ENCODE results near the gene AMN. TPM values are rescaled to one million over a fixed set of nuclear protein-coding genes. Genes with fewer than 3 reads are reported as not detected.

Gene AMN
- total and polyA plus RNA-seq, 2 experiments from 2014 or later = not detected

GRCh38 chr14:102971836-102972606, 49.6 kb downstream of the AMN start:
- no peak for DNase-seq
- in situ Hi-C loops (cut with MboI) = no loop called here
- H3K36me3 ChIP-seq (ENCODE audit: low read depth) = peaks cover 76% of the 10 kb centered on the region
- no peak overlapping the region for H3K4me2 ChIP-seq (ENCODE audit: unreplicated experiment)
- no peaks in the 10 kb centered on the region for H3K9me3 ChIP-seq (ENCODE audit: low read depth)
- no peaks in the 10 kb centered on the region for H3K4me1 ChIP-seq (ENCODE audit: insufficient read depth)
- H3K4me3 ChIP-seq = no peak overlapping the region
- H3F3A ChIP-seq (ENCODE audit: insufficient read depth) = no peaks in the 10 kb centered on the region
- H3K79me2 ChIP-seq (ENCODE audit: insufficient read depth) = peaks cover 22% of the 10 kb centered on the region; the same call in 1 of the 2 replicates
- no peak overlapping the region for H3K9ac ChIP-seq
- no peaks in the 10 kb centered on the region for H3K9me2 ChIP-seq (ENCODE audit: insufficient read depth)
- H2AFZ ChIP-seq = no peak overlapping the region
- 95 to 96% methylated on average over 23 to 25 of the region's 25 CpGs for WGBS, 2 experiments (ENCODE audit: low coverage in 1 of 2, low lambda C conversion rate in 2 of 2, missing lambda C conversion rate in 2 of 2)
- no peaks in the 10 kb centered on the region for H4K20me1 ChIP-seq (ENCODE audit: insufficient read depth)
- no peak for TF ChIP-seq EZH2 (IDR thresholded peaks at IDR 0.05; ENCODE audit: insufficient read depth, poor library complexity, severe bottlenecking)
- TF ChIP-seq EZH2phosphoT487 (IDR thresholded peaks at IDR 0.05; ENCODE audit: insufficient read depth, low read depth) = no peak
- H3K27me3 ChIP-seq (replicated peaks; ENCODE audit: insufficient read depth) = no peaks in the 10 kb centered on the region
- no peak overlapping the region for H3K27ac ChIP-seq

GRCh38 chr14:102973706-102974285, 51.3 kb downstream of the AMN start:
- H3K9me2 ChIP-seq (ENCODE audit: insufficient read depth) = no peaks in the 10 kb centered on the region
- H4K20me1 ChIP-seq (ENCODE audit: insufficient read depth) = no peaks in the 10 kb centered on the region
- no peaks in the 10 kb centered on the region for H3K27me3 ChIP-seq (replicated peaks; ENCODE audit: insufficient read depth)
- no peak overlapping the region for H3K9ac ChIP-seq
- H2AFZ ChIP-seq = no peak overlapping the region
- peaks cover 3% of the 10 kb centered on the region; the same call in 1 of the 2 replicates for H3F3A ChIP-seq (ENCODE audit: insufficient read depth)
- H3K27ac ChIP-seq = no peak overlapping the region
- TF ChIP-seq EZH2 (IDR thresholded peaks at IDR 0.05; ENCODE audit: insufficient read depth, poor library complexity, severe bottlenecking) (no peak), EZH2phosphoT487 (IDR thresholded peaks at IDR 0.05; ENCODE audit: insufficient read depth, low read depth) (no peak)
- no peaks in the 10 kb centered on the region for H3K4me1 ChIP-seq (ENCODE audit: insufficient read depth)
- H3K4me3 ChIP-seq = no peak overlapping the region
- WGBS, 2 experiments (ENCODE audit: low coverage in 1 of 2, low lambda C conversion rate in 2 of 2, missing lambda C conversion rate in 2 of 2) = 78 to 85% methylated on average over 21 to 22 of the region's 22 CpGs
- in situ Hi-C loops (cut with MboI) = no loop called here
- no peak for DNase-seq
- H3K4me2 ChIP-seq (ENCODE audit: unreplicated experiment) = no peak overlapping the region
- peaks cover 76% of the 10 kb centered on the region for H3K36me3 ChIP-seq (ENCODE audit: low read depth)
- no peaks in the 10 kb centered on the region for H3K9me3 ChIP-seq (ENCODE audit: low read depth)
- peaks cover 35% of the 10 kb centered on the region for H3K79me2 ChIP-seq (ENCODE audit: insufficient read depth)

GRCh38 chr14:102975662-102976061, 53.2 kb downstream of the AMN start:
- no peak for DNase-seq
- Histone ChIP-seq H3K27ac (no peak overlapping the region), H3K79me2 (ENCODE audit: insufficient read depth) (peaks cover 44% of the 10 kb centered on the region), H3K4me3 (no peak overlapping the region), H2AFZ (no peak overlapping the region), H3K4me2 (ENCODE audit: unreplicated experiment) (no peak overlapping the region), H3K36me3 (ENCODE audit: low read depth) (peaks cover 80% of the 10 kb centered on the region), H3K27me3 (replicated peaks; ENCODE audit: insufficient read depth) (no peaks in the 10 kb centered on the region), H4K20me1 (ENCODE audit: insufficient read depth) (no peaks in the 10 kb centered on the region), H3F3A (ENCODE audit: insufficient read depth) (peaks cover 14% of the 10 kb centered on the region; the same call in 1 of the 2 replicates), H3K9ac (no peak overlapping the region), H3K4me1 (ENCODE audit: insufficient read depth) (no peaks in the 10 kb centered on the region), H3K9me3 (ENCODE audit: low read depth) (no peaks in the 10 kb centered on the region), H3K9me2 (ENCODE audit: insufficient read depth) (no peaks in the 10 kb centered on the region)
- in situ Hi-C loops (cut with MboI) = no loop called here
- TF ChIP-seq EZH2 (IDR thresholded peaks at IDR 0.05; ENCODE audit: insufficient read depth, poor library complexity, severe bottlenecking) (no peak), EZH2phosphoT487 (IDR thresholded peaks at IDR 0.05; ENCODE audit: insufficient read depth, low read depth) (no peak)
- 93% methylated on average over 17 of the region's 17 CpGs for WGBS, 2 experiments (ENCODE audit: low coverage in 1 of 2, low lambda C conversion rate in 2 of 2, missing lambda C conversion rate in 2 of 2)

GRCh38 chr14:102977475-102977874, 55.0 kb downstream of the AMN start:
- no peak overlapping the region for H3K27ac ChIP-seq
- TF ChIP-seq EZH2phosphoT487 (IDR thresholded peaks at IDR 0.05; ENCODE audit: insufficient read depth, low read depth) (no peak), EZH2 (IDR thresholded peaks at IDR 0.05; ENCODE audit: insufficient read depth, poor library complexity, severe bottlenecking) (no peak)
- in situ Hi-C loops (cut with MboI) = no loop called here

More at GRCh38 chr14:102977475-102977874, 55.0 kb downstream of the AMN start:
- H3K27me3 ChIP-seq (replicated peaks; ENCODE audit: insufficient read depth) = no peaks in the 10 kb centered on the region
- peaks cover 14% of the 10 kb centered on the region for H3F3A ChIP-seq (ENCODE audit: insufficient read depth)
- H2AFZ ChIP-seq = no peak overlapping the region
- no peaks in the 10 kb centered on the region for H3K9me2 ChIP-seq (ENCODE audit: insufficient read depth)
- no peaks in the 10 kb centered on the region for H3K4me1 ChIP-seq (ENCODE audit: insufficient read depth)
- no peak overlapping the region for H3K4me3 ChIP-seq
- peaks cover 55% of the 10 kb centered on the region for H3K79me2 ChIP-seq (ENCODE audit: insufficient read depth)
- no peak overlapping the region for H3K9ac ChIP-seq
- WGBS, 2 experiments (ENCODE audit: low coverage in 1 of 2, low lambda C conversion rate in 2 of 2, missing lambda C conversion rate in 2 of 2) = 83 to 84% methylated on average over 8 of the region's 8 CpGs
- no peak for DNase-seq
- no peak overlapping the region for H3K4me2 ChIP-seq (ENCODE audit: unreplicated experiment)
- no peaks in the 10 kb centered on the region for H4K20me1 ChIP-seq (ENCODE audit: insufficient read depth)
- peaks cover 78% of the 10 kb centered on the region for H3K36me3 ChIP-seq (ENCODE audit: low read depth)
- no peaks in the 10 kb centered on the region for H3K9me3 ChIP-seq (ENCODE audit: low read depth)
